ENCODE measurements around the gene FAM83F.

DNA sequence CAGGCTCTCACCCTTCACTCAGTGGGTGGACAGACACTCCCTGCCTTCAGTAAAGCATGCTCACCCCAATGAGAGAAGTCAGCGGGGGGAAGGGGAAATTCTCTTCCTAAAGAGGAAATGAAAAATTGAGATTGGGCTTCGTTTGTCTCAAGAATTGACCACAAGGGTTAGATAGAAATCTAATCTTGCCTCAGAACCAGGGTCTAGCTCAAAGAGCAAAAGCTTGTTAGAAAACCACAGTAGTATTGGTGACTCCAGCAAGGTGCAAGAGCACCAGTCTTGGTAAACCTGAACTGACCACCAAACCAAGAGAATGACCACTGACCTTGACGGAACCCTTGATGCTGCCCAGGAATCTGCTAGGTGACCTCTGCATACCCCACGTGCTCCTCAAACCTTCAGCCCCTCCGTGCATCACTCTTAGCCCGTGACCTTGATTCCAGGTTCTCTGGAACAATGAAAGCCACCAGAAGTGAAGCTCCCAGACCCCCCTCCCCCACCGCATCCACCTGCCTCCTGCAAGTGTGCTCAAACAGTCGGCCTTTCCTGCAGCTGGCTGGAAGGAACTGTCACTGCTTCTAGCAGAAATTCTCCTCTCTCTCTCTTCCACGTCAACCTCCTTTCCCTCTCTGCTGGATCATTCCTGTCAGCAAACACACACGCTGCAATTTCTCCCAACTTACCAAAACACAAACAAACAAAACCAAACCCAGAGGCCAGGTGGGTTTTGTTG lies 37.7 kb upstream of the FAM83F start:
- TF ChIP-seq, protein P1, sequence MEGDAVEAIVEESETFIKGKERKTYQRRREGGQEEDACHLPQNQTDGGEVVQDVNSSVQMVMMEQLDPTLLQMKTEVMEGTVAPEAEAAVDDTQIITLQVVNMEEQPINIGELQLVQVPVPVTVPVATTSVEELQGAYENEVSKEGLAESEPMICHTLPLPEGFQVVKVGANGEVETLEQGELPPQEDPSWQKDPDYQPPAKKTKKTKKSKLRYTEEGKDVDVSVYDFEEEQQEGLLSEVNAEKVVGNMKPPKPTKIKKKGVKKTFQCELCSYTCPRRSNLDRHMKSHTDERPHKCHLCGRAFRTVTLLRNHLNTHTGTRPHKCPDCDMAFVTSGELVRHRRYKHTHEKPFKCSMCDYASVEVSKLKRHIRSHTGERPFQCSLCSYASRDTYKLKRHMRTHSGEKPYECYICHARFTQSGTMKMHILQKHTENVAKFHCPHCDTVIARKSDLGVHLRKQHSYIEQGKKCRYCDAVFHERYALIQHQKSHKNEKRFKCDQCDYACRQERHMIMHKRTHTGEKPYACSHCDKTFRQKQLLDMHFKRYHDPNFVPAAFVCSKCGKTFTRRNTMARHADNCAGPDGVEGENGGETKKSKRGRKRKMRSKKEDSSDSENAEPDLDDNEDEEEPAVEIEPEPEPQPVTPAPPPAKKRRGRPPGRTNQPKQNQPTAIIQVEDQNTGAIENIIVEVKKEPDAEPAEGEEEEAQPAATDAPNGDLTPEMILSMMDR (IDR thresholded peaks at IDR 0.05), result no peak
- TF ChIP-seq POLR2A (IDR thresholded peaks at IDR 0.05) (no peak), POLR2AphosphoS5 (IDR thresholded peaks at IDR 0.05; ENCODE audit: insufficient read depth in 1 of 2, low read depth in 1 of 2) (no peak)

Measured in vagina (tissue), 2 donors.